Urinary bladder (tissue), 4 donors: ENCODE data around the gene RPL36AL. TPM values are rescaled to one million over a fixed set of nuclear protein-coding genes. Genes with fewer than 3 reads are reported as not detected.
"Not testable (repeated sequence)": the region's sequence is repeated elsewhere in the genome, so short reads cannot be mapped to it uniquely, and the experiment has no call there.

Experiments used
- DNase-seq: peaks from one replicate; pipeline ENCODE4 v3.0.0-alpha.2; 2015; ENCODE audit errors: extremely low spot score
- H3K27ac ChIP-seq: one replicate; pipeline ENCODE4 v1.5.1; 2013; ENCODE audit warnings: low read depth, mild to moderate bottlenecking, moderate library complexity
- H3K36me3 ChIP-seq: one replicate; pipeline ENCODE4 v1.6.1; 2013; ENCODE audit warnings: mild to moderate bottlenecking, moderate library complexity; ENCODE audit not compliant: insufficient read depth
- H3K4me1 ChIP-seq: one replicate; pipeline ENCODE4 v1.6.1; 2013; ENCODE audit warnings: mild to moderate bottlenecking, moderate library complexity; ENCODE audit not compliant: insufficient read depth
- H3K4me3 ChIP-seq: one replicate; pipeline ENCODE4 v1.5.1; 2013; ENCODE audit warnings: low read depth, low read length
- WGBS: extraction: QIAGEN DNeasy Blood & Tissue Kit; methylation state at CpG from one replicate; pipeline ENCODE4 v1.1.7; 2013; 5-methylcytosine and 5-hydroxymethylcytosine counted together
- polyA plus RNA-seq: library from polyadenylated mRNA; stranded (reverse); fragments of 200-250 nt; gene quantifications from one replicate; pipeline ENCODE4 v1.2.3, GENCODE V29; 2013
- total RNA-seq: library from RNA; depleted of rRNA; stranded (reverse); fragments of >200 nt; gene quantifications from one replicate; pipeline ENCODE4 v1.2.3, GENCODE V29; 2014
- donor health status: healthy with polysubstance abuse.
- donor health status: healthy.

The RPL36AL gene
- total and polyA plus RNA-seq, 2 donors: 122 to 349 TPM

DNA sequence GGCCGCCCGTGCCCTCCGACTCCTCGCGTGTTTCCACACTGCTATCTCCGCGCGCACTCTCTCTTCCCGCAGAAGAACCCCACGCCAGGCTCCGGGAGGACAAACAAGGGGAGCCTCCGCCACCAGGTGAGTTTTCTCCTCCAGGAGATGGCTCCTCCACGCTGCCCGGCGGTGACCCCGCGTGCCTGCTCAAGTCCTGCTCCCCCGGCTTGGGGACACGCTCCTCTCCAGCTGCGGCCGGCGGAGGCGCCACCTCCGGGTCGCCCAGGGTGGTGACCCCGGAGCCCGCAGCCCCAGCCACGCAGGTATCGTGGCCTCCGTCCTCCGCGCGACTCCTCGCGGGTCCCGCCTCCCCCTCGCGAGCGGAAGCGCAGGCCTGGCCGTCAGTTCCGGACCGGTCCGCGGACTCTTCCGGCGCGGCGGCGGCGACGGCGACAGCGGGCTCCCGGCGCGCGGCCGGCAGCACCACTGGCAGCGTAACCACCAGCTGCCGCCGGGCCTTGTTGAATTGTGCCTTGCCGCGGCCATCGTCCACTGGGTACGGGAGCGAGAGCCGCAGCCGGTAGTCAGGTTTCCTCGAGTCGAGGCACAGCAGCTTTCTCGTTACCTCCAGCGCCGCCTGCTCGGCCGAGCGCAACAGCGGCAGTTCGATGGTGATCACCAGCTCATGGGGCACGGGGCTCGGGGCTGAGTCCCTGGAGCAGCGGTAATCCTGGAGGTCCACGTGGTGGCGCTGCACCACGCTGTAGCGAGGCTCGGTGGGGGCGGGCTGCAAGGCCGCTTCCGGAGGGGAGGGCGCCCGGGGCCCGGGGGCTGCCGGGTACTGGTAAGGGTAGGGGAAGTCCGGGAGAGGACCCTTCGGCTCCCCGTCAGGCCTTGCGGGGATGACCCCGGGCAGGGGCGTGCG, 13.5 kb upstream of the RPL36AL start:
- WGBS: under 1% methylated on average over 101 of the region's 101 CpGs
- H3K4me1 ChIP-seq: no peaks in the 10 kb centered on the region
- H3K27ac ChIP-seq: peak overlapping the region; percentile 93
- peak; percentile 84 for DNase-seq
- peaks cover 1% of the 10 kb centered on the region for H3K36me3 ChIP-seq
- peak overlapping the region; percentile 89 for H3K4me3 ChIP-seq

- Histone ChIP-seq H3K36me3 (no peaks in the 10 kb centered on the region), H3K4me3 (no peak overlapping the region), H3K4me1 (no peaks in the 10 kb centered on the region), H3K27ac (no peak overlapping the region)
- DNase-seq: no peak
- WGBS: 77% methylated on average over 6 of the region's 6 CpGs
These were observed 3.8 kb upstream of the RPL36AL start for GRCh38 chr14:49623941-49624839.

DNA sequence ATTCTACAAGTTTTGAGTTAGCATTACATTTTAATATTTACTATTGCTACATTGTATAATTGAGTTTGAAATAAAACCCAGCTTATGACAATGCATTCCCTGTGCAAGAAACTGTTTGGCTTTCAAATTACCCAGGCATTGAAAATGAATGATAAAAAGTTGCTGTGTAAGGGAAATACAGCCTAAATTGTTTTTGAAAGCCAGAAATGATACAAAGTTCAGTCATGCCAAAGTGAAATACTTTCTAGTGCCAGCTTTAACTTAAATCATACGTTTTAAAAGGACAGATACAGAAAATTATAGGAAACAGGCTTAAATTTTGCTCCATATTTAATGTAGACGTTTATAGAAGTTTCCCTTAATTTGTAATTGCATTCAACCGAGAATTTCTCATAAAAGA, 3.0 kb upstream of the RPL36AL start:
- Histone ChIP-seq H3K4me3 (no peak overlapping the region), H3K36me3 (no peaks in the 10 kb centered on the region), H3K4me1 (no peaks in the 10 kb centered on the region), H3K27ac (no peak overlapping the region)
- no peak for DNase-seq
- WGBS: 51% methylated on average over 3 of the region's 3 CpGs

GRCh38 chr14:49622022-49622607, 1.7 kb upstream of the RPL36AL start:
- H3K4me1 ChIP-seq: no peaks in the 10 kb centered on the region
- H3K4me3 ChIP-seq: peak overlapping the region; percentile 69
- peaks cover under 1% of the 10 kb centered on the region for H3K36me3 ChIP-seq
- DNase-seq: no peak
- no peak overlapping the region for H3K27ac ChIP-seq
- WGBS: 69% methylated on average over 3 of the region's 3 CpGs

DNA sequence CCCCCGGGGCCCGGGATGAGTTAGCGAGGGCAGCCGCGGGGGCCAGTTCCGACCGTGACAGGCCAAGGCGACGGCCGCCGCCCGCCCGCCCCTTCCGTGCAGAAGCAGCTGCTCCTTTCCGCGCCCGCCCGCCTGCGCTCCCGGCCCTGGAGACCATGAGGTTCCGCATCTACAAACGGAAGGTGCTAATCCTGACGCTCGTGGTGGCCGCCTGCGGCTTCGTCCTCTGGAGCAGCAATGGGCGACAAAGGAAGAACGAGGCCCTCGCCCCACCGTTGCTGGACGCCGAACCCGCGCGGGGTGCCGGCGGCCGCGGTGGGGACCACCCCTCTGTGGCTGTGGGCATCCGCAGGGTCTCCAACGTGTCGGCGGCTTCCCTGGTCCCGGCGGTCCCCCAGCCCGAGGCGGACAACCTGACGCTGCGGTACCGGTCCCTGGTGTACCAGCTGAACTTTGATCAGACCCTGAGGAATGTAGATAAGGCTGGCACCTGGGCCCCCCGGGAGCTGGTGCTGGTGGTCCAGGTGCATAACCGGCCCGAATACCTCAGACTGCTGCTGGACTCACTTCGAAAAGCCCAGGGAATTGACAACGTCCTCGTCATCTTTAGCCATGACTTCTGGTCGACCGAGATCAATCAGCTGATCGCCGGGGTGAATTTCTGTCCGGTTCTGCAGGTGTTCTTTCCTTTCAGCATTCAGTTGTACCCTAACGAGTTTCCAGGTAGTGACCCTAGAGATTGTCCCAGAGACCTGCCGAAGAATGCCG, 872 bp upstream of the RPL36AL start:
- H3K4me1 ChIP-seq: no peaks in the 10 kb centered on the region
- H3K4me3 ChIP-seq: peak overlapping the region; percentile 69
- H3K36me3 ChIP-seq: peaks cover 2% of the 10 kb centered on the region
- peak overlapping the region; percentile 85 for H3K27ac ChIP-seq
- no peak for DNase-seq
- 3% methylated on average over 65 of the region's 65 CpGs for WGBS

GRCh38 chr14:49619730-49620129, 696 bp downstream of the RPL36AL start:
- Histone ChIP-seq H3K4me1 (no peaks in the 10 kb centered on the region), H3K4me3 (peak overlapping the region; percentile 69), H3K27ac (no peak overlapping the region), H3K36me3 (peaks cover 2% of the 10 kb centered on the region)
- no peak for DNase-seq
- WGBS: under 1% methylated on average over 11 of the region's 11 CpGs

DNA sequence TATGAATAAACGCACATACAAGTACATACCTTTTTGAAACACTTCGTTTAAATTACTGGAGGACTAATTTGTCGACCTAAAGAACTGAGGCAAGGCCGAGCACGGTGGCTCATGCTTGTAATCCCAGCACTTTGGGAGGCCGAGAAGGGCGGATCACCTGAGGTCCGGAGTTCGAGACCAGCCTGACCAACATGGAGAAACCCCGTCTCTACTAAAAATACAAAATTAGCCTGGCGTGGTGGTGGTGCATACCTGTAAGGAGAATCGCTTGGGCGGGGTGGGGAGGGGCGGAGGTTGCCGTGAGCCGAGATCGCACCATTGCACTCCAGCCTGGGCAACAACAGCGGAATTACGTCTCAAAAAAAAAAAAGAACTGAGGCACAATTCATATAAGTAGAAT, 1.2 kb downstream of the RPL36AL start:
- H3K4me3 ChIP-seq: peak overlapping the region; percentile 69
- 69% methylated on average over 19 of the region's 19 CpGs for WGBS
- H3K4me1 ChIP-seq, H3K27ac ChIP-seq, H3K36me3 ChIP-seq, DNase-seq: not testable (repeated sequence)

GRCh38 chr14:49617852-49618519, 2.4 kb downstream of the RPL36AL start:
- Histone ChIP-seq H3K27ac (no peak overlapping the region), H3K4me1 (no peaks in the 10 kb centered on the region), H3K36me3 (peaks cover 2% of the 10 kb centered on the region), H3K4me3 (no peak overlapping the region)
- whole genome bisulfite sequencing: 85% methylated on average over 6 of the region's 6 CpGs
- no peak for DNase-seq

DNA sequence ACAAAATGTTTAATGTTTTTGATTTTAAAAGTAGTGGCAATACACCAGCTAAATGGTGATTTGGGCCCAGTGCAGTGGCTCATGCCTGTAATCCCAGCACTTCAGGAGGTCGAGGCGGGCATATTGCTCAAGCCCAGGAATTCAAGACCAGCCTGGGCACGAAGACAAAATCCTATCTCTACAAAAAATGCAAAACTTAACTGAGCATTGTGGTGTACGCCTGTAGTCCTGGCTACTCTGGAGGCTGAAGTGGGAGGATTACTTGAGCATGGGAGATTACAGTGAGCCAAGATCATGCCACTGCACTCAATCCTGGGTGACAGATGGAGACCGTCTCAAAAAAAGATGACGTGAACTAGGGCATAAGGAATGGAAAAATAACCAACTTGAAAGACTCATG, 4.7 kb downstream of the RPL36AL start:
- Histone ChIP-seq H3K4me3 (no peak overlapping the region), H3K36me3 (peaks cover 2% of the 10 kb centered on the region), H3K4me1 (no peaks in the 10 kb centered on the region), H3K27ac (no peak overlapping the region)
- DNase-seq: no peak
- 92% methylated on average over 6 of the region's 6 CpGs for WGBS

- Histone ChIP-seq H3K27ac (no peak overlapping the region), H3K4me1 (no peaks in the 10 kb centered on the region), H3K36me3 (peaks cover 2% of the 10 kb centered on the region), H3K4me3 (no peak overlapping the region)
- WGBS: 86% methylated on average over 2 of the region's 2 CpGs
- no peak for DNase-seq
These were observed 6.2 kb downstream of the RPL36AL start for GRCh38 chr14:49614196-49614595.

- Histone ChIP-seq H3K36me3 (peaks cover 2% of the 10 kb centered on the region), H3K4me1 (no peaks in the 10 kb centered on the region), H3K4me3 (no peak overlapping the region), H3K27ac (no peak overlapping the region)
- WGBS: 90% methylated on average over 8 of the region's 8 CpGs
- no peak for DNase-seq
These were observed 7.8 kb downstream of the RPL36AL start for GRCh38 chr14:49612671-49613070.

DNA sequence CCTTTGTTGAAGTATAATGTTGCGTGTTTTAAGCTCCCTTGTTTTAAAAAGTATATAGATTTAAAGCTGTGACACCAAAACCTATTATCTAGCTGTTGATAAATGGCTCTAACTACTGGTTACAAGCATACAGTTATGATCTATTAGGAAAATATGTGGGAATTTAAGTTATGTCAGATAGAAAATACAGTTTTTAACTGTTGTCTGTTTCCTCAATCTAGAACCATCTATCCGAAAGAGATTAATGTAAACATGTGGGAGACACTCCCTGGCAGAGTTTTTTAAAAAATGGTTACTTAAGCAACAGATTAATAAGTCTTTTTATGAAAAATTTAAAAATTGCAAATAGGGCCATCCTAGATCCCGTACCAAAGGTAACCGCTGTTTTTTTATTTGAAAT, 8.2 kb downstream of the RPL36AL start:
- H3K27ac ChIP-seq: no peak overlapping the region
- H3K4me1 ChIP-seq: no peaks in the 10 kb centered on the region
- H3K4me3 ChIP-seq: no peak overlapping the region
- WGBS: 90% methylated on average over 4 of the region's 4 CpGs
- H3K36me3 ChIP-seq: peaks cover 2% of the 10 kb centered on the region
- no peak for DNase-seq
